Psoas muscle (tissue), 8 donors: ENCODE results near the gene ULK2. TPM values are rescaled to one million over a fixed set of nuclear protein-coding genes. Genes with fewer than 3 reads are reported as not detected.
"Not testable (repeated sequence)": the region's sequence is repeated elsewhere in the genome, so short reads cannot be mapped to it uniquely, and the experiment has no call there.

Experiments
- ATAC-seq, 4 donors: fragments of 200-7000 bp; cut with Tn5 transposase; one replicate each; pipeline ENCODE4 v1.9.1; 2020; ENCODE audit warnings: moderate library complexity in 3 of 4, mild to moderate bottlenecking in 2 of 4
- DNase-seq, 2 donors: peaks; one replicate each; pipeline ENCODE4 v3.0.0-alpha.2; 2020
- H3K27ac ChIP-seq: fragments of 200-600 bp; one replicate; pipeline ENCODE4 v1.8.0; 2022
- H3K27me3 ChIP-seq, 3 donors: fragments of 200-600 bp in 1 of 3; one replicate each; pipeline versions ENCODE4 v1.6.1 to v1.8.0; 2013 to 2022; ENCODE audit warnings: low read length in 2 of 3, mild to moderate bottlenecking in 2 of 3, moderate library complexity in 1 of 3; ENCODE audit not compliant: insufficient read depth in 3 of 3
- H3K36me3 ChIP-seq, 2 donors: fragments of 200-600 bp in 1 of 2; one replicate each; pipeline versions ENCODE4 v1.6.1 to v1.8.0; 2013 to 2022; ENCODE audit warnings: low read depth in 1 of 2, mild to moderate bottlenecking in 1 of 2, moderate library complexity in 1 of 2; ENCODE audit not compliant: insufficient read depth in 1 of 2
- H3K4me1 ChIP-seq: fragments of 200-600 bp; one replicate; pipeline ENCODE4 v1.8.0; 2022
- H3K4me3 ChIP-seq: fragments of 200-600 bp; one replicate; pipeline ENCODE4 v1.8.0; 2022; ENCODE audit warnings: mild to moderate bottlenecking
- H3K9me3 ChIP-seq: fragments of 200-600 bp; one replicate; pipeline ENCODE4 v1.8.0; 2022
- WGBS, 3 donors: extraction: QIAGEN DNeasy Blood & Tissue Kit; methylation state at CpG; one replicate each; pipeline versions ENCODE4 v1.1.6 to v1.1.7; 2013; 5-methylcytosine and 5-hydroxymethylcytosine counted together
- intact Hi-C, 2 donors: fragments of 100-400 bp; cut with DNase I; formaldehyde crosslinking; loops; one replicate each; pipeline versions ENCODE4 v1.11.0 to v1.14.2; 2022
- polyA plus RNA-seq, 3 donors: library from polyadenylated mRNA; stranded (reverse); fragments of 200-250 nt; gene quantifications; one replicate each; pipeline ENCODE4 v1.2.3, GENCODE V29; 2013
- total RNA-seq, 4 donors: library from RNA; stranded (reverse); fragmentation: NEBNext Ultra II Directional in 2 of 4; extraction: Animal tissue kit (Norgen Biotek cat#: 25700) in 2 of 4; gene quantifications; one replicate each; pipeline versions ENCODE4 v1.2.1 to v1.2.4, GENCODE V29; 2021 to 2023
- TF ChIP-seq, protein P1 (sequence below): fragments of 200-600 bp; IDR thresholded peaks from one replicate; pipeline ENCODE4 v1.8.0; 2022; ENCODE audit warnings: antibody characterized with exemption
- donor health status: healthy with polysubstance abuse.
- donor health status: DM: no; HTN: no; CAD: no; lungs with moderate emphysema.
- donor health status: Bipolar disorder and iron deficiency.
- donor health status: healthy.
- donor health status: DM: yes; HTN: yes; CAD: no.
- donor health status: DM: no; HTN: no; CAD: no.
- donor health status: DM: no; HTN: no; CAD: no.
- donor health status: DM: yes; HTN: yes; CAD: no.

The ULK2 gene
- total and polyA plus RNA-seq, 7 donors = 2.1 to 19.1 (median 12.8) TPM

GRCh38 chr17:19897090-19897837 is 29.5 kb upstream of the ULK2 start:
- peak; percentile 19 to 65 (median 55) for ATAC-seq
- TF ChIP-seq, protein P1, sequence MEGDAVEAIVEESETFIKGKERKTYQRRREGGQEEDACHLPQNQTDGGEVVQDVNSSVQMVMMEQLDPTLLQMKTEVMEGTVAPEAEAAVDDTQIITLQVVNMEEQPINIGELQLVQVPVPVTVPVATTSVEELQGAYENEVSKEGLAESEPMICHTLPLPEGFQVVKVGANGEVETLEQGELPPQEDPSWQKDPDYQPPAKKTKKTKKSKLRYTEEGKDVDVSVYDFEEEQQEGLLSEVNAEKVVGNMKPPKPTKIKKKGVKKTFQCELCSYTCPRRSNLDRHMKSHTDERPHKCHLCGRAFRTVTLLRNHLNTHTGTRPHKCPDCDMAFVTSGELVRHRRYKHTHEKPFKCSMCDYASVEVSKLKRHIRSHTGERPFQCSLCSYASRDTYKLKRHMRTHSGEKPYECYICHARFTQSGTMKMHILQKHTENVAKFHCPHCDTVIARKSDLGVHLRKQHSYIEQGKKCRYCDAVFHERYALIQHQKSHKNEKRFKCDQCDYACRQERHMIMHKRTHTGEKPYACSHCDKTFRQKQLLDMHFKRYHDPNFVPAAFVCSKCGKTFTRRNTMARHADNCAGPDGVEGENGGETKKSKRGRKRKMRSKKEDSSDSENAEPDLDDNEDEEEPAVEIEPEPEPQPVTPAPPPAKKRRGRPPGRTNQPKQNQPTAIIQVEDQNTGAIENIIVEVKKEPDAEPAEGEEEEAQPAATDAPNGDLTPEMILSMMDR = no peak
- Histone ChIP-seq H3K9me3 (no peaks in the 10 kb centered on the region), H3K4me1 (no peaks in the 10 kb centered on the region), H3K27ac (no peak overlapping the region), H3K36me3 (peaks cover 0 to 27% of the 10 kb centered on the region in 2 donors), H3K4me3 (no peak overlapping the region), H3K27me3 (peaks cover 0 to 2% (median 0%) of the 10 kb centered on the region in 3 donors)
- 51 to 61% (median 57%) methylated on average over 8 of the region's 8 CpGs for WGBS, 3 donors
- intact Hi-C loops = no loop called here
- peak; percentile 39 to 65 for DNase-seq

DNA sequence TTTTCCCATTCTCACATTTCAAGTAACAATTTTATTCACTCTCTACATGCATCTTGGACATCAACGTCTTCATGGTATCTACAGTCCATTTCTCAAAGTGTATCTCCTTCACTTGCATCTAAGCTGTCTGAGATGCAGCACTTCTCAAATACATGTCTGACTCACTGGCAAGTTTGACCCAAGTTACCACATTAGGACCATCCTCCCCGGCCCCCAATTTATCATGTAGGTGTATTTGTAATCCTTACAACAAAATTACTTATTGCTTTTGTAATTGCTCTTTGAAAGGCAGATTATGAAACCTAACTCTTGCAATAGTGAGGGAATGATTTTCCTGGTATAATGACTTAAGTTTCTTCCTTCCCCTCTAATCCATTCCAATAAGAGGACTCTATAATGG is 28.9 kb upstream of the ULK2 start:
- peaks cover 0 to 23% of the 10 kb centered on the region in 2 donors for H3K36me3 ChIP-seq
- H3K4me3 ChIP-seq = no peak overlapping the region
- DNase-seq (no peak), ATAC-seq (no peak)
- H3K9me3 ChIP-seq = no peaks in the 10 kb centered on the region
- intact Hi-C loops = no loop called here
- no peaks in the 10 kb centered on the region for H3K4me1 ChIP-seq
- TF ChIP-seq, protein P1 = no peak
- peaks cover 0 to 2% (median 0%) of the 10 kb centered on the region in 3 donors for H3K27me3 ChIP-seq
- 83 to 87% (median 84%) methylated on average over 2 of the region's 2 CpGs for WGBS, 3 donors
- H3K27ac ChIP-seq = no peak overlapping the region

DNA sequence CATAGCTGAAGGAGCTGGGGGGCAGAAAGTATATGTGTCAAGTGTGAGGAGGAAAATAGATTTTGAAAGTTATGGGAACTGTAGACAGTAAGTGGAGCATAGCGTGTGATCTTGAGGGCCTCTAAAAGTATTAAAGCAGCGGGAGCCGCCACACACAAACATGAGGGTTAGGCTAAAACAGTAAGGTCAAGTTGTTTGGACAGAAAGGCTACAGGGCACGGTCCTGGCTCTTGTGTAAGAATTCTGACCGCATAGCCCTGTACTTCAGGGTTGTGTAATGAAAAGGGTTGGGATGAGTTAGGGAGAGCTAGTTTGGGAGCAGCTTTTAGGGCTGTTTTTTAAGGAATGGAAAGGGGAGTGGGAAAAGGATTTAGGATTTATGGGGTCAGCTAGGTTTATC is 22.8 kb upstream of the ULK2 start:
- 90 to 91% (median 91%) methylated on average over 5 of the region's 5 CpGs for WGBS, 3 donors
- ATAC-seq, H3K9me3 ChIP-seq, DNase-seq, H3K4me3 ChIP-seq, intact Hi-C loops, H3K27me3 ChIP-seq, H3K27ac ChIP-seq, H3K36me3 ChIP-seq, H3K4me1 ChIP-seq: not testable (repeated sequence)

DNA sequence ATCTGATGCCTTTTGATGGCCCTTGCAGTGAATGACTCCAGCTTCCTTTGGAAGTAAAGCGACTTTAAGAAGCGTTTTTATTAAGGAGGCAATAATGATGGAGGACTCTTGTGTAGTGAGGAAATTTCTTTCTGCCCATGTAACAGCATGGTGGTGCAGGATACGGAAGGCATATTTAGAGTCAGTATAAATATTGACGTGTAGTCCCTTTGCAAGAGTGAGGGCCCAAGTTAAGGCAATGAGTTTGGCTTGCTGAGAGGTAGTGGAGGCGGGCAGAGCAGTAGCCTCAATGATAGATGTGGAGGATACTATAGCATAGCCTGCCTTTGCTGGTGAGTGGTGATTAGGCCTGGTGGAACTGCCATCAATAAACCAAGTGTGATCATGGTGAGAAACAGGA is 22.3 kb upstream of the ULK2 start:
- H3K27me3 ChIP-seq, H3K36me3 ChIP-seq, ATAC-seq, intact Hi-C loops, H3K4me3 ChIP-seq, H3K4me1 ChIP-seq, H3K9me3 ChIP-seq, H3K27ac ChIP-seq, DNase-seq: not testable (repeated sequence)
- WGBS, 3 donors = 92 to 95% (median 95%) methylated on average over 5 of the region's 5 CpGs

DNA sequence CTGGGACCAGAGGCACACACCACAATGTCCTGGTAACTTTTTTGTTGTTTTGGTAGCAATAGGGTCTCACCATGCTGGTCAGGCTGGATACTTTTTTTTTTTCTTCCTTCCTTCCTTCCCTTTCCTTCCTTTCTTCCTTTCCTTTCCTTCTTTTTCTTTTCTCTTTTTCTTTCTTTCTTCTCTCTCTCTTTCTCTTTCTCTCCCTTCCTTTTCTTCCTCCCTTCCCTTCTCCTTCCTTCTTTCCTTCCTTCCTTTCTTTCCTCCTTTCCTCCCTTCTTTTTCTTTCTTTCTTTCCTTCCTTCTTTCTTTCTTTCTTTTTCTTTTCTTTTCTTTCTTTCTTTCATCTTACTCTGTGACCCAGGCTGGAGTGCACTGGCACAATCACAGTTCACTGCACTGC is 18.4 kb upstream of the ULK2 start:
- no peaks in the 10 kb centered on the region for H3K27me3 ChIP-seq
- TF ChIP-seq, protein P1 = no peak
- H3K4me1 ChIP-seq = no peaks in the 10 kb centered on the region
- ATAC-seq = no peak
- H3K36me3 ChIP-seq = no peaks in the 10 kb centered on the region
- intact Hi-C loops = no loop called here
- no peak overlapping the region for H3K27ac ChIP-seq
- DNase-seq = no peak
- H3K9me3 ChIP-seq = no peaks in the 10 kb centered on the region
- no peak overlapping the region for H3K4me3 ChIP-seq
